Ammon's horn (tissue), 1 donor: ENCODE results near the gene APBB1IP.
A peak's percentile ranks its signal among the peaks of the same experiment; 100 is the strongest.
"Not testable (repeated sequence)": the region's sequence is repeated elsewhere in the genome, so short reads cannot be mapped to it uniquely, and the experiment has no call there.

Source experiments
- DNase-seq: peaks from one replicate; pipeline ENCODE4 v3.0.0-alpha.2; 2016; ENCODE audit warnings: low spot score

Gene APBB1IP

GRCh38 chr10:26477501-26477900 is 39.4 kb downstream of the APBB1IP start:
- DNase-seq, result no peak

DNA sequence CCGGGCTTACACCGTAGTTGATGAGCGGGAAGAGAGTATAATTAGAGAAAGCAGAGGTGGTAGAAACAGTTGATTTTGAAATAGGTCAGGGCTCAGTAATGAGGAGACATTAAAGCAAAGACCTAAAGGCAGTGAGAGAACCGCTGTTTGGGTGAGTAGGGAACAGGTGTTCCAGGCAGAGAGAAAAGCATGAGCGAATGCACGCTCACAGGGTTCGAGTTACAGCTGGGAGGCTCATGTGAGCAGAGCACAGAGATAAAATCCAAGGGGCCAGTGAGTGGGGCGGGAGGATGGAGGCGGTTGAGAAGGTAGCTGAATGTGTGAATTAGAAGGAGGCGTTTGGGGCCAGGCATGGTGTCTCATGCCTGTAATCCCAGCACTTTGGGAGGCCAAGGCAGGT is 39.9 kb downstream of the APBB1IP start:
- no peak for DNase-seq

GRCh38 chr10:26479766-26480492 is 41.8 kb downstream of the APBB1IP start:
- DNase-seq, result peak; percentile 22

DNA sequence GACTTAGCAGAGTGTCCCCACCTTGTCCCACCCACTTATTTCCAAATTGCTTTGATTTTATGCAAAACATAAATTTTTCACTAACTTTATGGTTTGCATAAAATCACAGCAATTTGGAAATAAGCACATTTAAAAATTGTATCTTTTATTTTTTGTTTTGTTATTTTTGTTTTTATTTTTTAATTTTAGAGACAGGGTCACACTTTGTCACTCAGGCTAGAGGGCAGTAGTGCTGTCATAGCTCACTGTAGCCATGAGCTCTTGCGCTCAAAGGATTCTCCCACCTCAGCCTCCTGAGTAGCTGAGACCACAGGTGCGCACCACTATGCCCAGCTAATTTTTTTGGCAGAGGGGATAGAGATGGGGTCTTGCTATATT is 43.2 kb downstream of the APBB1IP start:
- no peak for DNase-seq

DNA sequence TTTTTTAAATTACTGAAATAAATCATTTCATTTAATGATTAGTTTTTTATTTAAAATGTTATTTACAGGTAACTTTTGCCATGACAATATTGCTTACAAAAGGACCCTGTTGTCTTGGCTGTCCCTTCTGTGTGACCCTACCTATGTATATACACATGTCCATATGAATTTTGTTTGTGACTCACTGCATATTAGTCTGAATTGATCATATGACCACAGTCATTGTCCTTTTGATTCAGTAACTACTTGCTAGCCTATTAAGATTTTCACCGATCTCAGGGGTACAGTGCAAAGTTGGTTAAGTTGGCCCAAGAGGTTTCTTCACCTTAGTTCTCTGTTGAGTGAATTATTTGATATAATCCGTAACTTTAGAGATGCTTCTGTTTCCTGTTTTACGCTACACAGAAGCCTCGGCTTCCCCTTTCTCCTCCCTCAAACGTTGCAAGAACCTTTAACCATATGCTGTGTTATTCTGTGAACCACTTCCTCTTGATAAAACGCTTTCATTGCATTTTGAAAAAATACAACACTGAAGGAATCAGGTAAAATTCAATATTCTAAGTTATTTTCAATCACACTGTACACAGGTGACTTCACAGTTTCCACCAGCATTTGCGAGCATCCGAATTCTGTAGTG is 43.9 kb downstream of the APBB1IP start:
- peak; percentile 41 for DNase-seq

DNA sequence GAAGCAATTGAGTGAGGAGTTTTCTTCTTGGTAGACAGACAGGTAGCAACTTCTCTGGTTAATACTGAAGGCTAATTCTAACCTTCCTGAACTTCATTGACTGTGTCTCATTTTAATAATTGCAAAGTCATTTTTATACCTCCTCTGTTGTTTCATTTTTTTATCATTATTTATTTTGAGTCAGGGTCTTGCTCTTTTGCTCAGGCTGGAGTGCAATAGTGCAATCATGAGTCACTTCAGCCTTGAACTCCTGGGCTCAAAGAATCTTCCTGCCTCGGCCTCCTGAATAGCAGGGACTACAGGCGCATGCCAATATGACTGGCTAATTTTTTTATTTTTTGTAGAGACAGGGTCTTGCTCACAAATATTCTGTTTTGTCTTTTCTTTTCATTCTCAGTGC is 45.4 kb downstream of the APBB1IP start:
- DNase-seq, result no peak

GRCh38 chr10:26485150-26485941 is 47.2 kb downstream of the APBB1IP start:
- DNase-seq, result no peak

DNA sequence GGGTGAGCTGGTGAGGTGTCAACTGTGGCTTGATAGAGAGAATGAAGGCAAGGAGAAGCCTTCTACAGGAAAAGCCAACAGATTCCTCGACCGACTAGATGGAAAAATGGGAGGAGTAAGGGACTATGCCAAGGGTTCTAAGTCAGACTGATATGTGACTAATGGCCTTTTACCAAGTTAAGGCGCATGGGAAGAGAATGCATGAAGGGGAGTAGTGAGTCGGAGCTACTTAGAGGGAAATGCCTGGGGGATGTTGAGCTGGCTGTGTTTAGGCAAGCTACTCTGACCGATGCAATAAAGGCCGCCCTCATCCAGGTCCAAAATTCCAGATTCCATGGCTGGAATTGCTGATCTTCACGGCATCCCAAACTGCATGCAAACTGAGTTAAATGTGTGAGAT is 48.2 kb downstream of the APBB1IP start:
- no peak for DNase-seq

- DNase-seq, result no peak
These were observed 49.1 kb downstream of the APBB1IP start for GRCh38 chr10:26486990-26487850.

GRCh38 chr10:26488344-26488743 is 50.2 kb downstream of the APBB1IP start:
- DNase-seq, result no peak

GRCh38 chr10:26489081-26489480 is 50.9 kb downstream of the APBB1IP start:
- DNase-seq, result no peak

- not testable (repeated sequence) for DNase-seq
These were observed 52.2 kb downstream of the APBB1IP start for GRCh38 chr10:26490367-26490766.

GRCh38 chr10:26491276-26491675 is 53.1 kb downstream of the APBB1IP start:
- DNase-seq, result no peak

GRCh38 chr10:26491934-26492333 is 53.8 kb downstream of the APBB1IP start:
- no peak for DNase-seq

DNA sequence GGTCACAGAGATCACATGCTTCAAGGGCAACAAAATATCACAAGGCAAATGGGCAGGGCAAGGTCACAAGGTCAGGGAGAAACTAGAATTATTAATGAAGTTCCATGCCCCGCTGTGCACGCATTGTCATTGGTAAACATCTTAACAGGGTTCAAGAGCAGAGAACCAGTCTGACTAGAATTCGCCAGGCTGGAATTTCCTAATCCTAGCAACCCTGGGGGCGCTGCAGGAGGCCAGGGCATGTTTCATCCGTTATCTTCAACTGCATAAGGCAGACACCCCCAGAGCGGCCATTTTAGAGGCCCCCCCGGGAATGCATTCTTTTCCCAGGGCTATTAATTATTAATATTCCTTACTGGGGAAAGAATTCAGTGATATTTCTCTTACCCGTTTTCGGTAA is 54.6 kb downstream of the APBB1IP start:
- DNase-seq, result not testable (repeated sequence)

GRCh38 chr10:26494018-26494417 is 55.9 kb downstream of the APBB1IP start:
- no peak for DNase-seq

DNA sequence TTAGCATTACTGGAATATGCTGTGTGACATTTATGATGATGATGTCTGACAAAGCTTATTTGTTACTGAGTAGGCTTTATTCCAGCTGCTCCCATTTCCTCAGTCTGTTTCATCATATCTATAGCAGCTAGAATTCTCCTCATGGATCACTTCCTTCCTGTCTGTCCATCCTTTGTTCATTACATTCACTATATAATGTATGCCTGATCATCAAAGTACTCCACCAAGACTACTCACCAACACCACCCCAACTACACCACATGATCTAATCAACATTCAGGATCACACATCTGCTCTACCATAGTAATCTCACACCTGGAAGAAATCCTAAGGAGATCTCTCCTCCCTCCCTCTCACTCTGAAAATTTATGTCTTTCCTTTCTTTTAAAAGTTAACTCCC is 61.3 kb downstream of the APBB1IP start:
- no peak for DNase-seq

- DNase-seq, result no peak
These were observed 64.8 kb downstream of the APBB1IP start for GRCh38 chr10:26502986-26503385.

DNA sequence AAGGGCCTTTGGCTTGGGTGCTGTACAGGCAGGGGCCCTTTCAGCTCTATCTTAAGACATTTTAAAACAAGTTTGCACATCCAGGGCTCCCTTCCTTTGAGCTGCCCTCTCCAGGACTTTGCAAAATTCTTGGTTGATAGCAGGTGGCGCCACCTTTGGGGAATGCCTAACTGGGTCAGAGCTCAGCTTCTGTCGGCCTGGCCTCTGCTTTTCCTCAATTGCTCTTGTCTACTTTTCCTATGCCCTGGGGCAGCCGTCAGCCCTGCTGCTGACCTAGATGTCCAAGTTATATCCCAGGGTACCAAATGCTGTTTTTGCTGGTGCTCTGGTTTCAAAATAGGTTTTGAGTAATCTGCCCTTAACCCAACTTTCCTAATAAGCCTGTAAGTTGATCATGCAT is 65.8 kb downstream of the APBB1IP start:
- no peak for DNase-seq

DNA sequence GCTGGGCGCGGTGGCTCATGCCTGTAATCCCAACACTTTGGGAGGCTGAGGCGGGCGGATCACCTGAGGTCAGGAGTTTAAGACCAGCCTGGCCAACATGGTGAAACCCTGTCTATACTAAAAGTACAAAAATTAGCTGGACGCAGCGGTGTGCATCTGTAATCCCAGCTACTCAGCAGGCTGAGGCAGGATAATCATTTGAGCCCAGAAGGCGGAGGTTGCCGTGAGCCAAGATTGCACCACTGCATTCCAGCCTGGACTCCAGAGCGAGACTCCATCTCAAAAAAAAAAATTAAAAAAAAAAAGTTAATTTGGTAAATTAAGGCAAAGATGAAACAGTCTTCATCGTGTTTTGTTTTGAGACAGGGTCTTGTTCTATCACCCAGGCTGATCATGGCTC is 66.3 kb downstream of the APBB1IP start:
- DNase-seq, result not testable (repeated sequence)

DNA sequence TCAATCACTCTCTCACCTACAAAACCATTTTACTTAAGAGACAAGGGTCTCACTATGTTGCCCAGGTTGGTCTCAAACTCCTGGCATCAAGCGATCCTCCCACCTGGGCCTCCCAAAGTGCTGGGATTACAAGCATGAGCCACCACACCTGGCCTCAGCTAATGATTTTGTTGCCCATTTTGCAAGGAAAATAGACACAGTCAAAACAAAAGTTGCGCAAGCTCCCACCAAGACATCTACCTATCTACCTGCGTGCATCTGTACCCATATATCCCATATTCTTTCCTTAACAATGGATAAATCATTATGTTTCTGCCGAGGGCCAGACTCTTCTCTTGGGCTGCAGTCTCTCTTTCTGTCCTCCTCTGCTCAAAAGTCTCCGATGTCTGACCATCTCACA is 67.3 kb downstream of the APBB1IP start:
- DNase-seq, result no peak

DNA sequence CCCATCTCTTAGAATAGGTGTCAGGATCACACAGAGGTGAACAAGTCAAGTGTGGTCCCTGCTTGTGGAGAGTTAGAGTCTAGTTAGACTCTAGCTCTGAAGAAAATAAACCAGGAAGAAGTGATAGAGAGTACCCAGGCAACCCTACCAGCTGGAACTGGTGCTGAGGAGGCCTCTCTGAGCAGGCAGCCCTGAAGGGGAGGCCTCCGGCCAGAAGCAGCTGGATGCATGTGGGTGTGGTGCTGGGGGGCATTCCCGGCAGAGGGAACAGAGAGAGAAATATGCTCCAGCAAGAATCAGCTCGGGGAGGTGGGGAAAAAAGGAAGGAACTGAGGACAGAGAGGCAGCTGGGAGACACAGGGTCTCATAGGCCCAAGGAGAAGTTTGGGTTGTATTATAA is 68.6 kb downstream of the APBB1IP start:
- DNase-seq, result no peak
